DOHH2 (cell line): ENCODE measurements around the gene FBXO10.

ENCODE experiments used
- EZH2phosphoT487 ChIP-seq: fragments of 200-600 bp; sonication (generic); IDR thresholded peaks from 2 replicates; pipeline ENCODE4 v1.6.1; 2017; ENCODE audit warnings: borderline replicate concordance, mild to moderate bottlenecking, antibody characterized with exemption, low read length, moderate library complexity, mixed read lengths
- TF ChIP-seq, protein P1 (sequence below): fragments of 200-600 bp; sonication (generic); IDR thresholded peaks from one replicate; pipeline ENCODE4 v1.5.1; 2014; ENCODE audit warnings: antibody characterized with exemption, mild to moderate bottlenecking, low read depth, low read length; ENCODE audit not compliant: poor library complexity, severe bottlenecking

DNA sequence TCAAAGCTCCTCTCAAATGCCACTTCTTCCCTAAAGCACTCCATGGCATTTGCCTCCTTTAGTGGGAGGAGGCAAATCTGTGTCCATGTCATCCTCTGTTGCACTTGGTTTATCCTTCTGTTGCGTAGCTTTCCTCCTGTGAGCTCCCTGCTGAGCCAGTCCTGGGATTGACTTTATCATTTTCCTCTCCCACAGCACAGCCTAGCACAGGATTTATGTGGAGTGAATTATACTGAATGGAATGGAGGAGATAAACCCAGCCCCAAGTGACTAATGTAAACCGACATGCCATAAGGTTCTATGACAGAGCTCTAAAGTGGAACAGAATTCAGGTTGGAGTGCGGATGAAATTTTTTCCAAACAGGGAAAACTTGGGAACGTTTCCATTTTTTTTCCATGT is 42.6 kb upstream of the FBXO10 start:
- TF ChIP-seq EZH2phosphoT487, result no peak
- TF ChIP-seq, protein P1, sequence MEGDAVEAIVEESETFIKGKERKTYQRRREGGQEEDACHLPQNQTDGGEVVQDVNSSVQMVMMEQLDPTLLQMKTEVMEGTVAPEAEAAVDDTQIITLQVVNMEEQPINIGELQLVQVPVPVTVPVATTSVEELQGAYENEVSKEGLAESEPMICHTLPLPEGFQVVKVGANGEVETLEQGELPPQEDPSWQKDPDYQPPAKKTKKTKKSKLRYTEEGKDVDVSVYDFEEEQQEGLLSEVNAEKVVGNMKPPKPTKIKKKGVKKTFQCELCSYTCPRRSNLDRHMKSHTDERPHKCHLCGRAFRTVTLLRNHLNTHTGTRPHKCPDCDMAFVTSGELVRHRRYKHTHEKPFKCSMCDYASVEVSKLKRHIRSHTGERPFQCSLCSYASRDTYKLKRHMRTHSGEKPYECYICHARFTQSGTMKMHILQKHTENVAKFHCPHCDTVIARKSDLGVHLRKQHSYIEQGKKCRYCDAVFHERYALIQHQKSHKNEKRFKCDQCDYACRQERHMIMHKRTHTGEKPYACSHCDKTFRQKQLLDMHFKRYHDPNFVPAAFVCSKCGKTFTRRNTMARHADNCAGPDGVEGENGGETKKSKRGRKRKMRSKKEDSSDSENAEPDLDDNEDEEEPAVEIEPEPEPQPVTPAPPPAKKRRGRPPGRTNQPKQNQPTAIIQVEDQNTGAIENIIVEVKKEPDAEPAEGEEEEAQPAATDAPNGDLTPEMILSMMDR, result no peak
